NCI-H82 treated with DMSO at 0.1 percent for 48 hours (cell line): Measurements from ENCODE around the gene CUL3.
"Not testable (repeated sequence)": the region's sequence is repeated elsewhere in the genome, so short reads cannot be mapped to it uniquely, and the experiment has no call there.

Experiments
- DNase-seq: peaks from one replicate; lab custom pipeline; 2025; ENCODE audit not compliant: unreplicated experiment; lab: John Stamatoyannopoulos, UW

The CUL3 gene

GRCh38 chr2:224583033-224583432, 2.1 kb downstream of the CUL3 start:
- DNase-seq = not testable (repeated sequence)

DNA sequence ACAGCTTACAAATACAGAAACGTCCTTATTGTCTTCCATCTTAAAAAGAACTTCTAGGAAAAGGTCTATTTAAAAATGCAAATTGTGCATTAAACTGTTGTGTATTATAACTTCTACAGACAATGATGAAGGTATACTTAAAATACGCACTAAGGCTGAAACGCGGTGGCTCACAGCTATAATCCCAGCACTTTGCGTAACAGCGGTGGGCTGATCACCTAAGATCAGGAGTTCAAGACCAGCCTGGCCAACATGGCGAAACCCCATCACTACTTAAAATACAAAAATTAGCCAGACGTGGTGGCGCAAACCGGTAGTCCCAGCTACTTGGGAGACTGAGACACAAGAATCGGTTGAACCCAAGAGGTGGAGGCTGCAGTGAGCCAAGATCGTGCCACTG, 4.9 kb downstream of the CUL3 start:
- DNase-seq = no peak

DNA sequence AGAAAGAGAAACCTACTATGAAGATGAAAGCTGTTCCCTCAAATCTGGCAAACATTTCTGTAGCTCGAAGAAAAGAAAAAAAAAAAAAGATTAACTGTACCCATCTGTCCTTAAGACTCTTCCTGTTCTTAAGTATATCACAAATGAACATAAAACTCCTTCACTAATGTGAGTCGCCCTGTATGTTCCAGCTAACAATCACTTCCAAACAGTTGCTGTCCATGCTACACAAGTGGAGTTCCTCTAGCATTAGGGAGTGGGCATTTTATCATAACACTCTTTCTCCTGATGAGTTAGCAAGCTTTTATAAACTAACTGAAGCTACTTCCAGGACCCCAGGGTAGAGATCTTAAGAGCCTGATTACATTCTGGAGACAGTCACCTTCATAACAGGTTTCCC, 5.8 kb downstream of the CUL3 start:
- no peak for DNase-seq

- DNase-seq = no peak
These were observed 7.6 kb downstream of the CUL3 start for GRCh38 chr2:224577541-224577940.

DNA sequence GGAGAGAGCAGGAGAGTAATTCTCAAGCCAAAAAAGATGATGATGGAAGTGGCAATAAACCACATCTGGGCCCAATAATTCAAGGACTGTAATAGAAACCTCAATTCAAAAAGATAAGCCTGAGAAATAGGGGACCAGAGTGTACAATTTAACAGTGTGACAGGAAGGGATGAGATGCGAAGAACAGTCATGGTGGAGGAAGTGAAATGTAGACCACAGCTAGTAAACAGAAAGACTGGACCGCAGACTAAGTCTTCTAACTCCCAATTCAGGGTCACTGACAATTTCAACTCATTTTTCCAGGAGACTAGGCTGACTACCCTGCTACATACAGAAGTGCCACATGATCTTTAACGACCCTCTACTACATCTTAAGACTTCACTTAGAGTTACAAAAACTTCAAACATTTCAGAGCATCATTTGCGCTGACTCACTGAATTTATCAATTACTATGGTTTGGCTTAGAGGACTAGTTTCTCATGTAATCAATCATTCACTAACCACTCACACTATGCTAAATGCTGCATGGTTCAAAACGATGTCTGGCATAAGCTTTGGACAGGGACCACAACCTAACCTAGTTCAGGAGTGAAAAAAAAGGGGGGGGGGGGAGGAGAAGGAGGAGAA, 9.0 kb downstream of the CUL3 start:
- DNase-seq = no peak

GRCh38 chr2:224574423-224575084, 10.6 kb downstream of the CUL3 start:
- DNase-seq = no peak

DNA sequence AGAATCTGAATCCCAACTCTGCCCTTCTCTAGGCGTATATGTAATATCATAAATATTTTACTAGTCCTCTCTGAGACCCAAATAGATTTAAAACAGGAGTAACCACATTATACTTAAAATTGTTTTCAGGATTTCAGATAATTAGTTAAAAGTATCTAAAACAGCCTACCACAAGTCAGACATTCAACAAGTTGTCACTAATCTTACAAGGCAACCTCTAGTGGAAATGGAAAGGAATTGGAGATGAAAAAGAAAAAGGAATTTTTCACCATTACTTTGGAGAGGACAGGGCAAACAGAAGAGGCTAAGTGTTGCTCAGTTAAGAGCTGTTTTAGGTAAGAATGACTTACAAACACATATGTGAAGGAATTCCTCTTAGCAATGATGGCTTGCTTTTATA, 11.4 kb downstream of the CUL3 start:
- DNase-seq = no peak

DNA sequence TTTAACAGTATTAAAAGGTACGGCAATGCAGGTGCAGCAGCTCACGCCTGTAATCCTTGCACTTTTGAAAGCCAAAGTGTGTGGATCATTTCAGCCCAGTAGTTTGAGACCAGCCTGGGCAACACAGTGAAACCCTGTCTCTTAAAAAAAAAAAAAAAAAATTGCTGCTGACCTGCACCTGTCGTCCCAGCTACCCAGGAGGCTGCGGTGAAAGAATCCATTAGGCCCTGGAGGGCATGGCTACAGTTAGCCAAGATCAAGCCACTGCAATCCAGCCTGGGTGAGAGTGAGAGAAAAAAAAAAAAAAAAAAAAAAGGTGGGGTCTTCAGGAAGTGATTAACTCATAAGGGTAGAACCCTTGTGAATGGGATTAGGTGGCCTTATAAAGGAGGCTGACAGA, 12.8 kb downstream of the CUL3 start:
- DNase-seq = no peak

DNA sequence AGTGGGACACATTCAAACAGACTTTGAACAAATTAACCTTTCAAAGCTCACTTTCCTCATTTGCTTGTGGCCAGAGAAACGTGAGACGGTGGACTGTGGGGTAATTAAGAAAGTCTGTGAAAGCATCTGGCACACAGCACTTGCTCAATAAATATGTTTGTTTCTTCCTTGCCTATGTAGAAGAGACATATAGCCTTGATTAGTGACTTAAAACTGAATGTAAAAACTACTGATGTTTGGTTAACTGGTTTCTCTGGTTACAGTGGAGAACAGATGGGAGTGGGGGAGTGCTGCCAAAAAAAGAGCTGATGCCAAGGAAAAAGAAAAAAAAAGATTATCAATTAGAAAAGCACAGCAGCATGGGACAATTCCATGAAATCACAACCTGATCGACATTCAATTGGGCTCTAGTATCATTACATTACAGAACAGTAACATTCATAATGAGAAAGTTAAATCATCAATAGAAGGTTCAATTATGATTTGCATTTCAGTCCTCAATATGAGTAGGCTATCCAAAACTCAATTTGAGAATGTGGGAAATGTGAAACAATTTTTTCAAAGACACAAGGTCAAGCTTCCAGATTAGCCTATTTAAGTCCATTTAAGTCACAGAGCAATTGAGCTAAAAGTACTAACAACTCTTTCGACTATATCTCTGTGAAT, 14.7 kb downstream of the CUL3 start:
- no peak for DNase-seq

DNA sequence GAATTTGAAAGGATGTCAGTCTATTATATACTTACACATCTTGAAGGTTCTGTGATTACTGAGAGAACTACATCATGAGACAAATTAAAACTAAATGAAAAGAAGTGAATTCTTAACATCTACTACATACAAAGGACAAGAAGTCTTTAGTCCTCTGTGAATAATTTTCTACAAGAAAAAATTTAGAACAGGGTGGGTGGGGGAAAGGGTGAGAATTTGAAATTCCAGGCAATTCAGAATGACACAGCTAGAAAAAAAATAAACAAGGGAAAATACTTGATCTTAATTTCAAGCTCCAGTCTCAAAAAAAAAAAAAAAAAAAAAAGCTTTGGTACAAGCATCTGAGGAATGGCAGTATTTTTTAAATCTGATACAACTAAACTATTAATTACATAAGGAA, 15.5 kb downstream of the CUL3 start:
- DNase-seq = no peak

DNA sequence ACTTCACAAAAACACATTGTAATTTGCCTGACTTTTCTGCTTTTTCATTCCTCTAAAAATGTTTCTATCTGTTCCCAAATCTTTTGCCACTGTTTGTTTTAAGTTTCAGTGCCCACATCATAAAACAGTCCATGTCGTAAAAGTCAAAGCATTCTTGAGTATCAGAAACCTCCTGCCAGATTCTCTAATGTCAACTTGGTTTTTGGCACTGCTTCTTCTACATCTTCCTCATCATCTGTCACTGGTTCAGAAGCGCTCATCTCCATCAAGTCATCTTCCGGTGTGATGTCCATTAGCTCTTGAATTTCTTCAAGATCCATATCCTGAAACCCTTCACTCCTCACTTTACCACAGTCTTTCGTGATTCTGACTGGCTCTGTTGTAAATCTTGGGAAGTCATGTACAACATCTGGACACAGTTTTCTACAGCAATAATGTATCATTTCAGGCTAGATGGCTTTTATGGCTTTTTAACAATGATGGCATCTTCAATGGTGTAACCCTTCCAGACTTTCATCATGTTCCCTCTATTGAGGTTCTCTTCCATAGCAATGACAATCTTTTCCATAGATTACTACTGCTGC, 19.6 kb downstream of the CUL3 start:
- DNase-seq = no peak

GRCh38 chr2:224563537-224563936, 21.6 kb downstream of the CUL3 start:
- no peak for DNase-seq

GRCh38 chr2:224562831-224563230, 22.3 kb downstream of the CUL3 start:
- no peak for DNase-seq

- no peak for DNase-seq
These were observed 23.7 kb downstream of the CUL3 start for GRCh38 chr2:224561234-224562005.

GRCh38 chr2:224560549-224560948, 24.6 kb downstream of the CUL3 start:
- no peak for DNase-seq

DNA sequence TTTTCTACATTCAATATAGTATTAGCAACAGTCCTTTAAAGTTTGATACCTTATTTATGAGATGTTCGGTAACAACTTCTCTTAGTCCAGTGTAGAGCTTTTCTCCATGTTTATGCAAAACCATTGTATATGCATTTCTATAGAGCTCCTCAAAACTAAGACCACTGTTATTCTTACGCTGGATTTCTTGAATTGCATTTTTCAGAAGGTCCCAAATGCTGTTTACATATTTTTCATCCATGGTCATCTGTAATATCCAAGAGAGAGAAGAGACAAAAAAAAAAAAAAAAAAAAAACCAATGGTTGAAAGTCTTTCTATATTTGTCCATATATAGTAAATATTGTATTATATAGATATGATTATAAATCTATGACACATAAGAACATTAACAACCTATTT, 27.6 kb downstream of the CUL3 start:
- DNase-seq = no peak

DNA sequence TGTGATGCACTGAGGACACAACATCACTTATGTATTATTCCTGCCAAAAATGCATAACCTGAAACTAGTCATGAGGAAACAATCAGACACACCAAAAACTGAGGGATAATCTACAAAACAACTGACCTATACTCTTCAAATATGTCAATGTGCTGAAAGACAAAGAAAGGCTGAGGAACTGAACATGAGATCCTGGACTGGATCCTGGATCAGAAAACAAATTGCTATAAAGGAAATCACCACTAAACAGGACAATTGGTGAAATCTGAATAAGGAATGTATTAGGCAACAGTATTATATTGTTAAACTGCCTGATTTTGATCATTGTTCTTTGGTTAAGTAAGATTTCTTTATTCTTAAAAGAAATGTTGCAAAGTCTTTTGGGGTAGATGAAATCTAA, 28.8 kb downstream of the CUL3 start:
- DNase-seq = no peak

DNA sequence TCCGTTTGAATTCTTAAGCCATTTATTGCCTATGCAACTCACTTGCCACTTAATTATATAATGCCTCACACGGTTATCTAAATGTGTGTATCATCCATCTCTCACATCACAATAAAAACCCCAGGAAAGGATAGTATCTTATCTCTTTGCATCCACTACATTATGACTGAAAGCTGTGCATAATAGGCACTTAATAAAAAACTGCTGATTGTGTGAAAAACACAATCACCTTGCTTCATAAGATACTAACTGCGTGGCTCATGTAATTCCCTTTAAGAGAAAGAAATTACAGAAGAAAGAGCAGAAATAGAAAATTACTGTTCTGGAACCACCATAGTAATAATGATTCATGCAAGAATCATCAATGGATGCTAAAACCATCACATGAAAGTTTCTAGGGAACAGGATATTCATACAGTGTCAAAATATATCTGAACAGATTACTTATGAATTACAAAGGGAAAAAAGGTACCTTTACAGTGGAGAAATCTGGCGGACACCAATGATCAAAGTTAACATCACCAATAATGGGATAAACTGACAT, 29.3 kb downstream of the CUL3 start:
- no peak for DNase-seq

DNA sequence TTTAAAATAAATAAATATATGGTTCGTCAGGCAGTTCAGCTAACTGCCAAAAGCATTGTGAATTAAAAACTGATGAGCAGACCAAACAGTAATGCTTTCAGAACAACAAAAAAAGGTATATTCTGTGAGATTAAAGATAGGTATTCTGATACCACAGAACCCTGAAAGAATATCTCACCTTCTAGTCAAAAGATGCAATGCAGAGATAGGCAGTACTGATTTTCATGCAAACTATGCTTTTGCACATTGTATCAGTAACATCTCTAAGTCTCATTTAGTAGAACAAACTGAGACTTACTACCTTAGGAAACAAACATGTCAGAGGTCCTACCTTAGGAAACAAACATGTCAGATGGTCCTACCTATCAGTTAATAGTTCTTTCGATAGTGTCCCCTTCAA, 32.4 kb downstream of the CUL3 start:
- no peak for DNase-seq

GRCh38 chr2:224551693-224552092, 33.5 kb downstream of the CUL3 start:
- DNase-seq = no peak

- DNase-seq = no peak
These were observed 38.2 kb downstream of the CUL3 start for GRCh38 chr2:224546926-224547325.
